OCI-LY3 (cell line): Measurements from ENCODE around the gene EXD3.

Source experiments
- CTCF ChIP-seq: fragments of 200-600, 300-600 bp; sonication (generic); IDR thresholded peaks from 2 replicates; pipeline ENCODE4 v1.5.1; 2014; ENCODE audit warnings: antibody characterized with exemption, low read length, low read depth
- EZH2phosphoT487 ChIP-seq: fragments of 200-600 bp; shearing (Covaris generic); IDR thresholded peaks from 2 replicates; pipeline ENCODE4 v1.6.1; 2018; ENCODE audit warnings: antibody characterized with exemption, mixed run types, low read depth

GRCh38 chr9:137458194-137459151 is 35.5 kb upstream of the EXD3 start:
- TF ChIP-seq CTCF (no peak), EZH2phosphoT487 (no peak)
